Stimulated activated CD4-positive, alpha-beta T cell treated with anti-CD3 and anti-CD28 coated beads, TNF-alpha, amount 100 ng/mL, for 1 hour (primary cell): ENCODE data around the gene CDK11B.

Experiments used
- DNase-seq, 3 donors: peaks; one replicate each; pipeline ENCODE4 v3.0.0-alpha.2; 2020; ENCODE audit warnings: low read depth in 3 of 3, low spot score in 1 of 3

The CDK11B gene

DNA sequence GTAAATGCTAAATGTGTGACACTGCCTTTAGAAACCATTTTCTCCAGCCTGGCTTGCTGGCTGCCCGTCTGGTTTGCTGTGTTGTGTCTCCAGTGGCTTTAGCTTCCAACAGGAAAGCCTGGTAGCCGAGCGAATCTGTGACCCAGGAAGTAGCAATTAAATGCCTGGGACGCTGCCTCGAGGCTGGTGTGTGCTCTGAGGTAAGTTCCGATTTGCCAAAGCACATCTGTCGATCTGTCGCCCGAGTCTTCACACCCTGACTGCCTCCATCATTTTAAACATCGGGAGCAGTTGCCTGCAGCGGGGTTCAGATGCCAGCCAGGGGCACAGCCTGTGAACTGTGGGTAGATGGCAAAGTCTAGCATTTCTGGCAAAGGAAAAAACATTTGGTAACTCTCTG, 41.3 kb downstream of the CDK11B start:
- DNase-seq: no peak

- DNase-seq: no peak
Measured at GRCh38 chr1:1616838-1617237, 42.0 kb downstream of the CDK11B start.

DNA sequence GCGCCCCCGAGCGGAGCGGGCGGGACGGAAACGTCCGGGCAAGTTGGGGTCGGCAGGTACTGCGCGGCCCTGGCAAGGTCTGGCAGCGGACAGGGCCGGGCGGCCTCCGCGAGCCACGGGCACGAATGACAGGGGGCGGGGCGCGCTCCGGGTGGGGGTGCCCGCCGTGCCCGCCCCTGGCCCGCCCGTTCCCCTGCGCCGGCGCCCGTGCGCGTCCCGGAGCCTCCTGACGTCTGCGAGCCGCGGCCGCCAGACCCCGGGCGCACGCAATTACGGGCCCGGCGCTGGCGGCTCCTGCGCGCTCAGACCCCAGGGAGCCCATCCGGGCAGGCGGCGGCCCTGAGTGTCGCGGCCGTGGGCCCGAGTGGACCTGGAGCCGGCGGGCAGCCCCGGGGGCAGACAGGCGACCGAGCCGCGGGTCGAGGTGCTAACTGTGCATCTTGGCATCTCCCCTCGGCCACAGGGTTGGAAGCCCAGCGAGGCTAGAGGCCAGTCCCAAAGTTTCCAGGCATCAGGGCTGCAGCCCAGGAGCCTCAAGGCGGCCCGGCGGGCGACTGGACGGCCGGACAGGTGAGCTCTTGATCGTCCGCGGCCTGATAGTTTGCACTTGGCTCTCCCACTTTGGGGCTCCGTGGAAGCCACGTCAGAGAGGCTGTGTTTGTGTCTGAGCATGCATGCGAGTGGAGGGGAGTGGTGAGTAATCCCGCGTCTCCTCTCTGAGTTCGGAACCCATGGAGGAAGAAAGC, 42.6 kb downstream of the CDK11B start:
- DNase-seq: no peak

GRCh38 chr1:1615256-1616044, 43.4 kb downstream of the CDK11B start, which contains the start of gene MIB2:
Gene MIB2 (plus strand): TSS chr1:1615500. CDS start chr1:1623453, 7,953 bp downstream.
- peak; percentile 96 to 98 (median 96) for DNase-seq

DNA sequence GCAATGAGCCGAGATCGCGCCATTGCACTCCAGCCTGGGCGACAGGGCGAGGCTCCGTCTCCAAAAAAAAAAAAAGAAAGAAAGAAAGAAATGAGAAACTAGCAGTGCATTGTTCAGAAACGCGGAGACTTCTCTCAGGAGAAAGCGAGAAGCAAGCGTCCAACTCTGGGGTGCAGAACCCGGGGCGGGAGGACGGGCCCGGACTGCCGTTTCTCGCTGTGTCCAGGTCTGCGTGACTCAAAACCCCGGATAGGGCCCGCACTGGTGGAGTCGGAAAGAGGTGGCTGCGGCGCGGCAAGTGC, 43.9 kb downstream of the CDK11B start:
- DNase-seq: no peak

DNA sequence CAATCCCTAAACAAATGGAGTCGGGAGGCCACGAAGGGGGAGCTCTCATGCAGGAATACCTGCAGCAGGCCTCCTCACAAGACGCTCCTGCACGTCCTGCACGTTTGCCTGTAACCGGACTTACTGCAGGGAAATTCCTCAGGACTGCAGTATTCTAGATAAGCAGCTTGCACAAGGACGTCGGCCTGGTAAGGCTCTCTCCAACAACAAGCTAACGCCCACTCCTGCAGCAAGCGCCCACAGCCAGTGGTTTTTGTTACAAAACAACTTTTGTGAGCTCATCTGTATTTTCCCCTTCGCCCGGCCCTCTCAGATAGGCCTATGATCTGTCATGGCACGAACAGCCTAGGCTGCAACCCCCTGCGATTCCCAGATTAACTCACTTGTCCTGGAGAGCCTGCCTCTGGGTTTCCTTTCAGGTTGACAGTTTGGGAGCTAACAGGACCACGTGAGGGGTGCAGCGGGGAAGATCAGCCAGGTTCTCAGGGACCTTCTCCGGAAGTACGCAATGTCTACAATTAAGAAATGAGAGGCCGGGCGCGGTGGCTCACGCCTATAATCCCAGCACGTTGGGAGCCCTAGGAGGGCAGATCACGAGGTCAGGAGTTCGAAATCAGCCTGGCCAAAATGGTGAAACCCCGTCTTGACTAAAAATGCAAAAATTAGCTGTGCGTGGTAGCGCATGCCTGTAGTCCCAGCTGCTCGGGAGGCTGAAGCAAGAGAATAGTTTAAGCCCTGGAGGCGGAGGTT, 44.4 kb downstream of the CDK11B start:
- peak in 1 of 3 donors; percentile 21 for DNase-seq

DNA sequence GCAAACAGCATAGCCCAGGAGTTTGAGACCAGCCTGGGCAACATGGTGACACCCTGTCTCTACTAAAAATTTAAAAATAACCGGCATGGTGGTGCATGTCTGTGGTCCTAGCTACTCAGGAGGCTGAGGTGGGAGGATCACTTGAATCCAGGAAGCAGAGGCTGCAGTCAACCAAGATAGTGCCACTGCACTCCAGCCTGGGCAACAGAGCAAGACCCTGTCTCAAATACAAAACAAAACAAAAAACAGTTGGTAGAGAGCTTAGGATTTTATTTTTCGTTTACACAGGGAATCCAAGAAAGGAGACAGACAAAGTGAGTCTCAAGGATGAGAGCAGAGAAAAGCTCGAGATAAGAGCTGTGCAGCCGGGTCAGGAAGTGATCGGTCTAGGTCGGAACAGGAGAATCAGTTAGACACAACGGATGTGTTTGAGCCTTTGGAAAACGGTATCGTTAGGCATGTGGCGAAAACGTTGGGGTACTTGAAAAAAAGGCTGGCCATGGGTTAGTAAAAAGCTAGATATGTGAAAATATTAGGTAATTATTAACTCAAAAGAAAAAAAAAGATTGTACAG, 45.2 kb downstream of the CDK11B start:
- no peak for DNase-seq

GRCh38 chr1:1612104-1612400, 46.8 kb downstream of the CDK11B start:
- DNase-seq: no peak

- no peak for DNase-seq
Measured at GRCh38 chr1:1610796-1611195, 48.0 kb downstream of the CDK11B start.

GRCh38 chr1:1609822-1610485, 48.9 kb downstream of the CDK11B start:
- no peak for DNase-seq

GRCh38 chr1:1606232-1606631, 52.6 kb downstream of the CDK11B start:
- DNase-seq: no peak

DNA sequence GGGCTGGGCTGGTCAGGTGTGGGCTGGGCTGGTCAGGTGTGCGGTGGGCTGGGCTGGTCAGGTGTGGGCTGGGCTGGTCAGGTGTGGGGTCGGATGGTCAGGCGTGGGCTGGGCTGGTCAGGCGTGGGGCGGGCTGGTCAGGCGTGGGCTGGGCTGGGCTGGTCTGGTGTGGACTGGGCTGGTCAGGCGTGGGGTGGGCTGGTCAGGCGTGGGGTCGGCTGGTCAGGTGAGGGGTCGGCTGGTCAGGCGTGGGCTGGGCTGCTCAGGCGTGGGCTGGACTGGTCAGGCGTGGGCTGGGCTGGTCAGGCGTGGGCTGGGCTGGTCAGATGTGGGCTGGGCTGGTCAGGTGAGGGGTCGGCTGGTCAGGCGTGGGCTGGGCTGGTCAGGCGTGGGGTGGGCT, 53.1 kb downstream of the CDK11B start:
- DNase-seq: no peak

- DNase-seq: no peak
Measured at GRCh38 chr1:1605034-1605591, 53.7 kb downstream of the CDK11B start.

- DNase-seq: no peak
Measured at GRCh38 chr1:1604374-1605033, 54.3 kb downstream of the CDK11B start.

DNA sequence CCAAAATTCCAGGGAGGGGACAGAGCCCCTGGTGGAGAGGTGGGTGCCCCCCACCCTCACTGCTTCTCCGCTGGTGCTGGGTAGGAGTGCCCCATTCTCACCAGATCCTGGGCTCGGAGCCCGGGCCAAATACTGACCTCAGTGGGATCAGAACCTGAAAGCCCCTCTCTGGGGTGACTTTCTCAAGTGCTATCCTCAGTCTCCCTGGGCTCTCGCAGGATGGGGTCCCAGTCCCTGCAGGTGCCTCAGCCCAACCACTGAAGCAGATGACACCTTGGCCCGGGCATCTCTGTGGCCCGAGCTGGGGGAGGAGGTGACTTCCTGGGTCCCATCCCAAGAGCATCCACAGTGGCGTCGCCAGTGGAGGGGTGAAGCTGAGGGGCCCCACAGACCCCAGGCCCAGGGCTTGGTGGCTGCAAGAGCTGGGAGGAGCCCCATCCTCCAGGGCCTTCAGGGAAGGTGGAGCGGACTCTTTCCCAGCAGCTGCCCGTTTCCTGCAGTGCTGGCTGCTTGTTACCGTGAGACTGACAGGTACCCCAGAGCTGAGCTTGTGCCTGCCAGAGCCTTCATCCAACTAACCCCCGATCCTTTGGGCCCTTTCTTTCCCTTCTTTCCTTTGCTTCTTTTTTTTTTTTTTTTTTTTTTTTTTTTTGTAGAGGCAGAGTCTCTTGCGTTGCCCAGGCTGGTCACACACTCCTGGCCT, 55.0 kb downstream of the CDK11B start:
- DNase-seq: no peak

GRCh38 chr1:1602968-1603506, 55.8 kb downstream of the CDK11B start:
- DNase-seq: no peak

DNA sequence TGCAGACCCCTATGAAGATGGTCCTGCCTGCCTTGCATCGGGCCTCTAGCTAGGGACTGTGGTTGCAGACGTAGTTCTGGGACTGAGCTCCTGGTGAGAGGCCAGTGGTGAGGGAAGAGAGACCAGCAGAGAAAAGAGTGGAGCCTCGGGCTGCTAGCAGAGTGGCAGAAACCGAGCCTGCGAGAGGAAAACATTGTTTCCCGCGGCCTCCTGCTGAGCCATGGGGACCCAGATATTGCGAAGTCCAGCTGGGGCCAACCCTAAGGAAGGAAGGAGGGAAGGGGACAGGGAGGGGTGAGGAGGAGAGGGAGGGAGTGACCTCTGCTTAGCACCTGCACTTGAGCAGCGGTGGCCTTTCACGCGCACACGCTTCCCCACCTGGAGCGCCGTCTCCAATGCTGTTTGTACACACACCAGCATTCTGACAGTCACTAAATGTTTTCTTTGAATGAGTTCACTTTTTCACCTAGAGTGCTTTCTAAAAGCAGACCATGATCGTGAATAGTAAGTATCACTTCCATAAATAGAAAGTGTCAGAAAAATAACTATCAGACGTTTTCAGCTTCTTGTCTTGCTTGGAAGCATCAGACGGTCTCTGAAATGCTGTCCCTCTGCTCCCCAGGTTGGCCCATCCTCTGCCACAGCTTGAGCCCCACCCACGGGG, 56.4 kb downstream of the CDK11B start:
- no peak for DNase-seq

GRCh38 chr1:1601564-1602303, 57.1 kb downstream of the CDK11B start:
- no peak for DNase-seq
